Measurements from ENCODE around the gene COMMD8.

- TF ChIP-seq CTCF (IDR thresholded peaks at IDR 0.05) (no peak), EP300 (IDR thresholded peaks at IDR 0.05) (no peak), POLR2AphosphoS5 (IDR thresholded peaks at IDR 0.05) (no peak), POLR2A (IDR thresholded peaks at IDR 0.05) (no peak)
Measured at GRCh38 chr4:47468706-47469365, 5.3 kb upstream of the COMMD8 start.
